Stimulated activated CD4-positive, alpha-beta T cell treated with anti-CD3 and anti-CD28 coated beads, Interleukin-1b, Interleukin-23, amount 100 ng/mL, for 48 hours (primary cell): Measurements from ENCODE around the gene CPM.

Experiments used
- DNase-seq: peaks from one replicate; pipeline ENCODE4 v3.0.0-alpha.2; 2020

Gene CPM

GRCh38 chr12:68903511-68903910 is 29.5 kb downstream of the CPM start:
- DNase-seq = no peak

GRCh38 chr12:68901551-68901950 is 31.4 kb downstream of the CPM start:
- no peak for DNase-seq

GRCh38 chr12:68901145-68901544 is 31.8 kb downstream of the CPM start:
- DNase-seq = no peak

GRCh38 chr12:68900241-68900640 is 32.7 kb downstream of the CPM start:
- no peak for DNase-seq

- no peak for DNase-seq
Observed at GRCh38 chr12:68899251-68899771, 33.7 kb downstream of the CPM start.

- DNase-seq = no peak
Observed at GRCh38 chr12:68896881-68897540, 36.0 kb downstream of the CPM start.

GRCh38 chr12:68894276-68894855 is 38.6 kb downstream of the CPM start:
- no peak for DNase-seq

GRCh38 chr12:68893741-68894140 is 39.2 kb downstream of the CPM start:
- DNase-seq = no peak

- no peak for DNase-seq
Observed at GRCh38 chr12:68893201-68893600, 39.8 kb downstream of the CPM start.

GRCh38 chr12:68891141-68891540 is 41.8 kb downstream of the CPM start:
- no peak for DNase-seq

GRCh38 chr12:68890701-68891113 is 42.3 kb downstream of the CPM start:
- no peak for DNase-seq

- no peak for DNase-seq
Observed at GRCh38 chr12:68888243-68888642, 44.7 kb downstream of the CPM start.

GRCh38 chr12:68887641-68888040 is 45.3 kb downstream of the CPM start:
- no peak for DNase-seq

- DNase-seq = no peak
Observed at GRCh38 chr12:68886636-68887572, 46.1 kb downstream of the CPM start.

GRCh38 chr12:68885381-68885780 is 47.6 kb downstream of the CPM start:
- no peak for DNase-seq

GRCh38 chr12:68884251-68884650 is 48.7 kb downstream of the CPM start:
- no peak for DNase-seq

- DNase-seq = no peak
Observed at GRCh38 chr12:68883151-68883550, 49.8 kb downstream of the CPM start.

- DNase-seq = no peak
Observed at GRCh38 chr12:68882251-68882964, 50.6 kb downstream of the CPM start.

GRCh38 chr12:68880660-68881325 is 52.2 kb downstream of the CPM start:
- DNase-seq = no peak

- no peak for DNase-seq
Observed at GRCh38 chr12:68878846-68879245, 54.1 kb downstream of the CPM start.

GRCh38 chr12:68878283-68878682 is 54.7 kb downstream of the CPM start:
- no peak for DNase-seq

- DNase-seq = no peak
Observed at GRCh38 chr12:68877583-68877982, 55.4 kb downstream of the CPM start.
